ENCODE data around the gene HSP90AA1. TPM values are rescaled to one million over a fixed set of nuclear protein-coding genes. Genes with fewer than 3 reads are reported as not detected.
A peak's percentile ranks its signal among the peaks of the same experiment; 100 is the strongest.
"Not testable (repeated sequence)": the region's sequence is repeated elsewhere in the genome, so short reads cannot be mapped to it uniquely, and the experiment has no call there.

Gene HSP90AA1
- total RNA-seq, 1 experiment from 2014 or later = 1,112 TPM

DNA sequence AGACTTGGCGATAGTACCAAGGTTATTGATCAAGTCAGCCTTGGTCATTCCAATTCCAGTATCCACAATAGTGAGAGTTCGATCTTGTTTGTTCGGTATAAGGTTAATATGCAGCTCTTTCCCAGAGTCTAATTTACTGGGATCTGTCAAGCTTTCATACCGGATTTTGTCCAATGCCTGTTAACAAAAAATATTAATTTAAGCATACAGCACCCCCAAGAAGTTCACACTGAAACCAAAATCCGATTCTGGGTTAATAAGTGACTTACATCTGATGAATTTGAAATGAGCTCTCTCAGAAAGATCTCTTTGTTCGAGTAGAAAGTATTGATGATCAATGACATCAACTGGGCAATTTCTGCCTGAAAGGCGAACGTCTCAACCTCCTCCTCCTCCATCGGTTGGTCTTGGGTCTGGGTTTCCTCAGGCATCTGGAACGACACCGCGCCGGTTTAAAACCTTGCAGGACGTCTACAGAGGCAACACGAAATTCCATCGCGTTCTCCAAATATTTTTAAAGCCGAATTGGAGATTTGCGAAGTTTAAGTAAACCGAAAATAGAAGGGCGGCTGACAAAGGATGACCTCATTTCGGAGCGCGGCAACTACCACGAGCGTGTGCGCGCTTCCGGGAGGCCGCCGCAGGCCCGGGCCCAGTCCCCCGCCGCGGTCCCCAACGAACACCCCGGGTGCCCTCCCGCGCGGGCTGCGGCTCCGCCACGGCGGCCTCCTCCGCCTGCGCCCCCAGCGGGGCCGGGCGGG lies 716 bp downstream of the HSP90AA1 start:
- H3K9me3 ChIP-seq (ENCODE audit: low read depth, low read length, poor library complexity, severe bottlenecking) = no peaks in the 10 kb centered on the region
- peak; percentile 62 for DNase-seq (ENCODE audit: low spot score)
- H3K27me3 ChIP-seq (replicated peaks; ENCODE audit: insufficient read depth, low read depth, low read length, poor library complexity) = no peaks in the 10 kb centered on the region
- H3K4me1 ChIP-seq (ENCODE audit: insufficient read depth, low read length, poor library complexity, severe bottlenecking) = peaks cover 36% of the 10 kb centered on the region
- POLR2A ChIA-PET (ENCODE audit: low non-redundant PET) = no interaction called here
- CTCF ChIA-PET = no interaction called here
- intact Hi-C loops (cut with micrococcal nuclease; ENCODE audit: unreplicated experiment) = loop anchor here (2.0 to 5.0 kb wide), 2 partner anchors 121 to 324 kb away; partner anchors contain the start of genes DYNC1H1 and PPP2R5C
- peak overlapping the region; percentile 99 for H3K27ac ChIP-seq (ENCODE audit: low read depth, low read length, poor library complexity, severe bottlenecking)
- peak overlapping the region; percentile 77 for H3K4me3 ChIP-seq (ENCODE audit: low read depth, low read length, poor library complexity, severe bottlenecking)
- TF ChIP-seq, protein P1, sequence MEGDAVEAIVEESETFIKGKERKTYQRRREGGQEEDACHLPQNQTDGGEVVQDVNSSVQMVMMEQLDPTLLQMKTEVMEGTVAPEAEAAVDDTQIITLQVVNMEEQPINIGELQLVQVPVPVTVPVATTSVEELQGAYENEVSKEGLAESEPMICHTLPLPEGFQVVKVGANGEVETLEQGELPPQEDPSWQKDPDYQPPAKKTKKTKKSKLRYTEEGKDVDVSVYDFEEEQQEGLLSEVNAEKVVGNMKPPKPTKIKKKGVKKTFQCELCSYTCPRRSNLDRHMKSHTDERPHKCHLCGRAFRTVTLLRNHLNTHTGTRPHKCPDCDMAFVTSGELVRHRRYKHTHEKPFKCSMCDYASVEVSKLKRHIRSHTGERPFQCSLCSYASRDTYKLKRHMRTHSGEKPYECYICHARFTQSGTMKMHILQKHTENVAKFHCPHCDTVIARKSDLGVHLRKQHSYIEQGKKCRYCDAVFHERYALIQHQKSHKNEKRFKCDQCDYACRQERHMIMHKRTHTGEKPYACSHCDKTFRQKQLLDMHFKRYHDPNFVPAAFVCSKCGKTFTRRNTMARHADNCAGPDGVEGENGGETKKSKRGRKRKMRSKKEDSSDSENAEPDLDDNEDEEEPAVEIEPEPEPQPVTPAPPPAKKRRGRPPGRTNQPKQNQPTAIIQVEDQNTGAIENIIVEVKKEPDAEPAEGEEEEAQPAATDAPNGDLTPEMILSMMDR (conservative IDR thresholded peaks at IDR 0.05; ENCODE audit: low read depth, low read length) = no peak
- no peak for TF ChIP-seq EZH2 (IDR thresholded peaks at IDR 0.05; ENCODE audit: borderline replicate concordance, low read depth, low read length, poor library complexity, severe bottlenecking)
- no TSS peak for BruUV-seq (replicated peaks)
- peaks cover 51% of the 10 kb centered on the region for H3K36me3 ChIP-seq (ENCODE audit: insufficient read depth, low read length, poor library complexity, severe bottlenecking)

DNA sequence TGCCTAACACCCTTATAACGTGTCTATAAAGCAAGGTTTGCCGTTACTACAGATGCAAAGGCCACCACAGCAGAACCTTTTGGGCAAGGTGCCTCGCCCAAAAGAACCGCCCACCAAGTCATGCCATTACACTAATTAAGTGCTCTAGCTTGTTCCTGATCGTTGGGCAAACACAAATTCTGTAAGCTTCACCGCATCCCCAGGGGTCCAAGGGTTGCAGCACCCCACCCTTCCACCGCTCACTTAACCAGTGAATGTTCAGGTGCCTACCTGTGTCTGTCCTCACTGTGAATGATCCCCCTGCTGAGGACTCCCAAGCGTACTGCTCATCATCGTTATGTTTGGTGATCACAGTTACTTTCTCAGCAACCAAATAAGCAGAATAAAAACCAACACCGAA lies 1.4 kb downstream of the HSP90AA1 start:
- ChIA-PET CTCF (no interaction called here), POLR2A (ENCODE audit: low non-redundant PET) (no interaction called here)
- Histone ChIP-seq H3K4me1 (ENCODE audit: insufficient read depth, low read length, poor library complexity, severe bottlenecking) (peaks cover 36% of the 10 kb centered on the region), H3K36me3 (ENCODE audit: insufficient read depth, low read length, poor library complexity, severe bottlenecking) (peaks cover 57% of the 10 kb centered on the region), H3K9me3 (ENCODE audit: low read depth, low read length, poor library complexity, severe bottlenecking) (no peaks in the 10 kb centered on the region), H3K27ac (ENCODE audit: low read depth, low read length, poor library complexity, severe bottlenecking) (peak overlapping the region; percentile 99), H3K4me3 (ENCODE audit: low read depth, low read length, poor library complexity, severe bottlenecking) (peak overlapping the region; percentile 77), H3K27me3 (replicated peaks; ENCODE audit: insufficient read depth, low read depth, low read length, poor library complexity) (no peaks in the 10 kb centered on the region)
- no TSS peak for BruUV-seq (replicated peaks)
- DNase-seq (ENCODE audit: low spot score) = no peak
- TF ChIP-seq, protein P1 (conservative IDR thresholded peaks at IDR 0.05; ENCODE audit: low read depth, low read length) = no peak
- TF ChIP-seq EZH2 (IDR thresholded peaks at IDR 0.05; ENCODE audit: borderline replicate concordance, low read depth, low read length, poor library complexity, severe bottlenecking) = no peak
- intact Hi-C loops (cut with micrococcal nuclease; ENCODE audit: unreplicated experiment) = loop anchor here (5.0 kb wide), 1 partner anchor 323 kb away; the partner anchor contains the start of gene PPP2R5C

DNA sequence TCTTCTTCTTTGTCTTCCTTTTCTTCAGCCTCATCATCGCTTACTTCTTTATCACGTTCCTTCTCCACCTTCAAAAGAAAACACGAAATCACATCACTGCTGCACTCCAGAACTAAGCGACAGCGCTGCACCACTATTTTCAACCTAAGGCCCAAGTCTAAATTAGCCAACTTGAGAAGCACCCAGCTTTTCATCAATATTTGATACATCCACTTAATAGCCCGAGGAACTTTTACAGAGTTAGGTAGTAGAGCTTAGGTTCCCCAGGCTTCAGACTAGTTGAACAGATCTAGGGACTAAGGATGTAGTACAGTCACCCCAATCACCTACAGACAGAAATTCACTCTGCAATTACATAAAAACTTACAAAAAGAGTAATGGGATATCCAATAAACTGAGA lies 1.9 kb downstream of the HSP90AA1 start:
- CTCF ChIA-PET = no interaction called here
- intact Hi-C loops (cut with micrococcal nuclease; ENCODE audit: unreplicated experiment) = loop anchor here (5.0 kb wide), 1 partner anchor 323 kb away; the partner anchor contains the start of gene PPP2R5C
- H3K9me3 ChIP-seq (ENCODE audit: low read depth, low read length, poor library complexity, severe bottlenecking) = no peaks in the 10 kb centered on the region
- POLR2A ChIA-PET (ENCODE audit: low non-redundant PET) = interaction anchor here (0.6 kb wide), 1 partner anchor 12 kb away, joined by 7 read pairs; no protein-coding TSS in a partner anchor
- no peak for TF ChIP-seq EZH2 (IDR thresholded peaks at IDR 0.05; ENCODE audit: borderline replicate concordance, low read depth, low read length, poor library complexity, severe bottlenecking)
- TF ChIP-seq, protein P1 (conservative IDR thresholded peaks at IDR 0.05; ENCODE audit: low read depth, low read length) = no peak
- BruUV-seq (replicated peaks) = no TSS peak
- peaks cover 36% of the 10 kb centered on the region for H3K4me1 ChIP-seq (ENCODE audit: insufficient read depth, low read length, poor library complexity, severe bottlenecking)
- H3K4me3 ChIP-seq (ENCODE audit: low read depth, low read length, poor library complexity, severe bottlenecking) = peak overlapping the region; percentile 77
- H3K27me3 ChIP-seq (replicated peaks; ENCODE audit: insufficient read depth, low read depth, low read length, poor library complexity) = no peaks in the 10 kb centered on the region
- H3K36me3 ChIP-seq (ENCODE audit: insufficient read depth, low read length, poor library complexity, severe bottlenecking) = peaks cover 63% of the 10 kb centered on the region
- no peak for DNase-seq (ENCODE audit: low spot score)
- H3K27ac ChIP-seq (ENCODE audit: low read depth, low read length, poor library complexity, severe bottlenecking) = no peak overlapping the region

DNA sequence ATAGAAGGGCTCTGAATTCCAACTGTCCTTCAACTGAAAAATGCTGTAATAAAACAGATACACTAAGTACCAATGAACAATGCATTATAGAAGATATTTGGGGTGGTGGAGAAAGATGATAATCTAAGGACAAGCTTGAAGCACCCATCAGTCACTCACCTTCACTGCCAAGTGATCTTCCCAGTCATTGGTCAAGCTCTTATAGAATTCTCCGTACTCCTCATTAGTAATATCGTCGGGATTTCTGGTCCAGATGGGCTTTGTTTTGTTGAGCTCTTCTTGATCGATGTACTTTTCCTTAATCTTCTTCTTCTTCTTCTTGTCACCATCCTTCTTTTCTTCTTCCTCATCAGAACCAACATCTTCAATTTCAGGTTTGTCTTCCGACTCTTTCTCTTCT lies 2.3 kb downstream of the HSP90AA1 start:
- CTCF ChIA-PET; intact Hi-C loops (cut with micrococcal nuclease; ENCODE audit: unreplicated experiment); H3K9me3 ChIP-seq (ENCODE audit: low read depth, low read length, poor library complexity, severe bottlenecking); DNase-seq (ENCODE audit: low spot score); H3K27ac ChIP-seq (ENCODE audit: low read depth, low read length, poor library complexity, severe bottlenecking); H3K27me3 ChIP-seq (replicated peaks; ENCODE audit: insufficient read depth, low read depth, low read length, poor library complexity): not testable (repeated sequence)
- peaks cover 36% of the 10 kb centered on the region for H3K4me1 ChIP-seq (ENCODE audit: insufficient read depth, low read length, poor library complexity, severe bottlenecking)
- H3K4me3 ChIP-seq (ENCODE audit: low read depth, low read length, poor library complexity, severe bottlenecking) = peak overlapping the region; percentile 77
- POLR2A ChIA-PET (ENCODE audit: low non-redundant PET) = interaction anchor here (0.6 kb wide), 1 partner anchor 12 kb away, joined by 7 read pairs; no protein-coding TSS in a partner anchor
- TSS peak; percentile 60 for BruUV-seq (replicated peaks)
- H3K36me3 ChIP-seq (ENCODE audit: insufficient read depth, low read length, poor library complexity, severe bottlenecking) = peaks cover 67% of the 10 kb centered on the region
